ENCODE results near the gene PKLR. TPM values are rescaled to one million over a fixed set of nuclear protein-coding genes. Genes with fewer than 3 reads are reported as not detected.

PKLR gene
- total and polyA plus RNA-seq, 2 donors (not counting 1 experiment from before 2014, with no cell fraction given) = not detected

- no peaks in the 10 kb centered on the region for H4K20me1 ChIP-seq (ENCODE audit: control insufficient read depth, insufficient read depth, low read length, poor library complexity, severe bottlenecking)
- peak overlapping the region in 1 of 2 donors; percentile 33 for H3K27ac ChIP-seq (ENCODE audit: low read length in 2 of 2)
- no peaks in the 10 kb centered on the region for H3K9me3 Mint-ChIP-seq (ENCODE audit: insufficient read depth)
- H3K27ac Mint-ChIP-seq = no peak overlapping the region
- H3K4me3 Mint-ChIP-seq = peak overlapping the region; percentile 83
- no peak for TF ChIP-seq EZH2 (IDR thresholded peaks at IDR 0.05; ENCODE audit: borderline replicate concordance, insufficient read depth, low read depth, low read length, poor library complexity, severe bottlenecking)
- peak; percentile 61 for TF ChIP-seq CTCF (IDR thresholded peaks at IDR 0.05)
- peak; percentile 18 for ATAC-seq (ENCODE audit: low read depth)
- WGBS (ENCODE audit: insufficient coverage) = under 1% methylated on average over 27 of the region's 29 CpGs
- peak overlapping the region; percentile 100 for H3K4me2 ChIP-seq (replicated peaks; ENCODE audit: low read depth, low read length, poor library complexity, severe bottlenecking)
- peak overlapping the region; percentile 88 for H2AFZ ChIP-seq (ENCODE audit: insufficient read depth, low read depth, low read length, poor library complexity, severe bottlenecking)
- ChIA-PET CTCF (interaction anchor here (0.7 to 1.3 kb wide), 4 partner anchors 42 to 223 kb away, joined by 3 to 7 read pairs (median 4); partner anchors contain the start of gene RUSC1), POLR2A (interaction anchor here (0.7 kb wide), 1 partner anchor 71 kb away, joined by 8 read pairs; no protein-coding TSS in a partner anchor)
- peak; percentile 87 for DNase-seq
- H3K4me3 ChIP-seq (ENCODE audit: control extremely low read depth in 1 of 5, extremely low read depth in 1 of 5, insufficient read depth in 1 of 5, low read depth in 2 of 5, low read length in 4 of 5) = peak overlapping the region in 4 of 5 experiments; percentile 49 to 64 (median 60)
- peaks cover 6% of the 10 kb centered on the region for H3K79me2 ChIP-seq (ENCODE audit: control insufficient read depth, insufficient read depth, low read length)
- no peaks in the 10 kb centered on the region for H3K9me3 ChIP-seq (ENCODE audit: control extremely low read depth in 1 of 3, control insufficient read depth in 2 of 3, insufficient read depth in 1 of 3, low read length in 2 of 3)
- no peaks in the 10 kb centered on the region for H3K27me3 ChIP-seq (replicated peaks in 1 of 4; ENCODE audit: control extremely low read depth in 1 of 4, control insufficient read depth in 3 of 4, insufficient read depth in 4 of 4, low read length in 3 of 4)
- H3K4me1 ChIP-seq (ENCODE audit: control insufficient read depth in 2 of 2, insufficient read depth in 2 of 2, low read length in 2 of 2) = peaks cover 19 to 30% of the 10 kb centered on the region in 2 donors
- H3K36me3 ChIP-seq (replicated peaks in 1 of 2; ENCODE audit: control extremely low read depth in 1 of 2, control insufficient read depth in 1 of 2, extremely low read depth in 1 of 2, insufficient read depth in 2 of 2, low read length in 1 of 2) = no peaks in the 10 kb centered on the region
- no peaks in the 10 kb centered on the region for H3K27me3 Mint-ChIP-seq
- H3K9ac ChIP-seq (ENCODE audit: low read length) = peak overlapping the region; percentile 76
- intact Hi-C loops (cut with micrococcal nuclease) = loop anchor here (1.0 to 5.0 kb wide), 7 partner anchors 16 to 191 kb away; partner anchors contain the start of genes FDPS, RUSC1 and SCAMP3
- peaks cover 28% of the 10 kb centered on the region for H3K4me1 Mint-ChIP-seq
Measured at GRCh38 chr1:155277902-155278688, 23.1 kb downstream of the PKLR start.

All from B cell (primary cell).